Liver (tissue), 3 donors: ENCODE data around the gene PKNOX1.
"Not testable (repeated sequence)": the region's sequence is repeated elsewhere in the genome, so short reads cannot be mapped to it uniquely, and the experiment has no call there.

Experiments used
- ATF3 ChIP-seq: IDR thresholded peaks from 2 replicates; pipeline ENCODE4 v1.6.1; 2016; ENCODE audit warnings: antibody characterized with exemption
- CTCF ChIP-seq: fragments of 150-350 bp; IDR thresholded peaks from 2 replicates; pipeline ENCODE4 v1.5.1; 2017; ENCODE audit warnings: improper control_type of control experiment, low read depth, low read length; ENCODE audit not compliant: missing input control
- EGR1 ChIP-seq, 2 donors: IDR thresholded peaks; 2 replicates each; pipeline ENCODE4 v1.6.1; 2016 to 2018; ENCODE audit warnings: antibody characterized with exemption in 2 of 2, low read depth in 2 of 2
- FOXA1 ChIP-seq: IDR thresholded peaks from 2 replicates; pipeline ENCODE4 v1.6.1; 2016; ENCODE audit warnings: antibody characterized with exemption
- REST ChIP-seq: IDR thresholded peaks from 2 replicates; pipeline ENCODE4 v1.6.1; 2016; ENCODE audit warnings: antibody characterized with exemption, mild to moderate bottlenecking
- TAF1 ChIP-seq: conservative IDR thresholded peaks from 2 replicates; pipeline ENCODE4 v1.6.1; 2016; ENCODE audit warnings: antibody characterized with exemption, mild to moderate bottlenecking
- YY1 ChIP-seq: IDR thresholded peaks from 2 replicates; pipeline ENCODE4 v1.6.1; 2016; ENCODE audit warnings: antibody characterized with exemption, mild to moderate bottlenecking
- donor health status: healthy.
- donor health status: healthy.

- TF ChIP-seq YY1; CTCF; TAF1; ATF3; REST; EGR1 (IDR thresholded peaks at IDR 0.05; ENCODE audit: low read depth in 2 of 2); FOXA1: not testable (repeated sequence)
Observed at GRCh38 chr21:43000041-43000440, 25.7 kb downstream of the PKNOX1 start.
